HK-2 (cell line): ENCODE data around the gene MMEL1.
"Not testable (repeated sequence)": the region's sequence is repeated elsewhere in the genome, so short reads cannot be mapped to it uniquely, and the experiment has no call there.

Experiments used
- DNase-seq: peaks from one replicate; pipeline ENCODE4 v3.0.0-alpha.2; 2018; ENCODE audit not compliant: unreplicated experiment

MMEL1 gene

GRCh38 chr1:2573250-2573920 lies 59.4 kb downstream of the MMEL1 start:
- DNase-seq, result no peak

GRCh38 chr1:2571348-2571747 lies 61.5 kb downstream of the MMEL1 start:
- no peak for DNase-seq

- no peak for DNase-seq
Observed at GRCh38 chr1:2570332-2570731, 62.5 kb downstream of the MMEL1 start.

GRCh38 chr1:2569703-2570102 lies 63.1 kb downstream of the MMEL1 start:
- not testable (repeated sequence) for DNase-seq

GRCh38 chr1:2569060-2569459 lies 63.8 kb downstream of the MMEL1 start:
- no peak for DNase-seq

GRCh38 chr1:2568187-2568816 lies 64.5 kb downstream of the MMEL1 start:
- DNase-seq, result not testable (repeated sequence)

GRCh38 chr1:2567083-2567679 lies 65.6 kb downstream of the MMEL1 start:
- no peak for DNase-seq

- peak; percentile 57 for DNase-seq
Observed at GRCh38 chr1:2566101-2567045, 66.4 kb downstream of the MMEL1 start.

- DNase-seq, result no peak
Observed at GRCh38 chr1:2564815-2565374, 67.9 kb downstream of the MMEL1 start.

GRCh38 chr1:2564006-2564814 lies 68.6 kb downstream of the MMEL1 start:
- no peak for DNase-seq

- DNase-seq, result no peak
Observed at GRCh38 chr1:2563205-2563604, 69.6 kb downstream of the MMEL1 start.

GRCh38 chr1:2561898-2562895 lies 70.6 kb downstream of the MMEL1 start:
- no peak for DNase-seq

- no peak for DNase-seq
Observed at GRCh38 chr1:2561446-2561845, 71.4 kb downstream of the MMEL1 start.

GRCh38 chr1:2560299-2561073 lies 72.3 kb downstream of the MMEL1 start:
- DNase-seq, result no peak

- no peak for DNase-seq
Observed at GRCh38 chr1:2559509-2560298, 73.1 kb downstream of the MMEL1 start.

- DNase-seq, result no peak
Observed at GRCh38 chr1:2558861-2559260, 74.0 kb downstream of the MMEL1 start.

- no peak for DNase-seq
Observed at GRCh38 chr1:2558420-2558819, 74.4 kb downstream of the MMEL1 start.
